Measurements from ENCODE around the gene GLYAT. TPM values are rescaled to one million over a fixed set of nuclear protein-coding genes. Genes with fewer than 3 reads are reported as not detected.

Gene GLYAT
- total RNA-seq, 1 experiment from 2014 or later = not detected

GRCh38 chr11:58676563-58677135, 55.1 kb downstream of the GLYAT start:
- Histone ChIP-seq H3K4me3 (replicated peaks in 1 of 2; ENCODE audit: low read depth in 1 of 2, low read length in 2 of 2) (no peak overlapping the region), H3K27ac (ENCODE audit: low read depth, low read length) (no peak overlapping the region), H3K79me2 (ENCODE audit: insufficient read depth, low read length) (no peaks in the 10 kb centered on the region), H3K9me3 (ENCODE audit: control insufficient read depth in 1 of 2, insufficient read depth in 1 of 2, low read depth in 1 of 2, low read length in 2 of 2) (no peaks in the 10 kb centered on the region), H3K9ac (ENCODE audit: low read length) (no peak overlapping the region), H3K36me3 (ENCODE audit: control insufficient read depth in 1 of 2, insufficient read depth in 2 of 2, low read length in 2 of 2) (no peaks in the 10 kb centered on the region), H3K4me2 (ENCODE audit: low read length) (no peak overlapping the region), H3K27me3 (ENCODE audit: insufficient read depth, low read length) (no peaks in the 10 kb centered on the region), H4K20me1 (ENCODE audit: insufficient read depth) (no peaks in the 10 kb centered on the region), H2AFZ (ENCODE audit: low read depth, low read length, poor library complexity, severe bottlenecking) (no peak overlapping the region), H3K9me2 (ENCODE audit: insufficient read depth) (no peaks in the 10 kb centered on the region), H3K4me1 (ENCODE audit: control insufficient read depth in 1 of 2, insufficient read depth in 2 of 2, low read length in 2 of 2) (no peaks in the 10 kb centered on the region; a peak in 1 of 4 replicates)
- no peak for TF ChIP-seq ATF3 (IDR thresholded peaks at IDR 0.05)
- no peak for TF ChIP-seq MAX (IDR thresholded peaks at IDR 0.05)
- TF ChIP-seq ZFX (IDR thresholded peaks at IDR 0.05) = no peak
- TF ChIP-seq, protein P1, sequence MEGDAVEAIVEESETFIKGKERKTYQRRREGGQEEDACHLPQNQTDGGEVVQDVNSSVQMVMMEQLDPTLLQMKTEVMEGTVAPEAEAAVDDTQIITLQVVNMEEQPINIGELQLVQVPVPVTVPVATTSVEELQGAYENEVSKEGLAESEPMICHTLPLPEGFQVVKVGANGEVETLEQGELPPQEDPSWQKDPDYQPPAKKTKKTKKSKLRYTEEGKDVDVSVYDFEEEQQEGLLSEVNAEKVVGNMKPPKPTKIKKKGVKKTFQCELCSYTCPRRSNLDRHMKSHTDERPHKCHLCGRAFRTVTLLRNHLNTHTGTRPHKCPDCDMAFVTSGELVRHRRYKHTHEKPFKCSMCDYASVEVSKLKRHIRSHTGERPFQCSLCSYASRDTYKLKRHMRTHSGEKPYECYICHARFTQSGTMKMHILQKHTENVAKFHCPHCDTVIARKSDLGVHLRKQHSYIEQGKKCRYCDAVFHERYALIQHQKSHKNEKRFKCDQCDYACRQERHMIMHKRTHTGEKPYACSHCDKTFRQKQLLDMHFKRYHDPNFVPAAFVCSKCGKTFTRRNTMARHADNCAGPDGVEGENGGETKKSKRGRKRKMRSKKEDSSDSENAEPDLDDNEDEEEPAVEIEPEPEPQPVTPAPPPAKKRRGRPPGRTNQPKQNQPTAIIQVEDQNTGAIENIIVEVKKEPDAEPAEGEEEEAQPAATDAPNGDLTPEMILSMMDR (IDR thresholded peaks at IDR 0.05 in 2 of 3, conservative IDR thresholded peaks at IDR 0.05 in 1 of 3; ENCODE audit: borderline replicate concordance in 1 of 3, insufficient read depth in 1 of 3, low read depth in 2 of 3, low read length in 2 of 3) = no peak
- no peak for TF ChIP-seq POLR2A (IDR thresholded peaks at IDR 0.05; ENCODE audit: borderline replicate concordance, extremely low read depth, insufficient read depth, insufficient read length)
- no peak for TF ChIP-seq YY1 (IDR thresholded peaks at IDR 0.05; ENCODE audit: extremely low read depth, insufficient replicate concordance, low read depth, low read length)
- TF ChIP-seq SIN3A (IDR thresholded peaks at IDR 0.05; ENCODE audit: low read depth) = no peak
- TF ChIP-seq FOSL1 (IDR thresholded peaks at IDR 0.05; ENCODE audit: low read depth) = no peak
- TF ChIP-seq TCF7L2 (IDR thresholded peaks at IDR 0.05; ENCODE audit: borderline replicate concordance, extremely low read depth, insufficient read depth, insufficient read length) = no peak
- no peak for TF ChIP-seq SRF (IDR thresholded peaks at IDR 0.05; ENCODE audit: low read depth)
- no peak for TF ChIP-seq RAD21 (IDR thresholded peaks at IDR 0.05; ENCODE audit: low read depth)
- no peak for TF ChIP-seq ZNF274 (IDR thresholded peaks at IDR 0.05; ENCODE audit: low read depth, low read length)
- no peak for TF ChIP-seq CBX3 (IDR thresholded peaks at IDR 0.05; ENCODE audit: low read depth)
- no peak for TF ChIP-seq ZBTB33 (IDR thresholded peaks at IDR 0.05; ENCODE audit: extremely low read depth, insufficient replicate concordance, low read length)
- ChIA-PET POLR2A (no interaction called here), RAD21 (ENCODE audit: low non-redundant PET in 1 of 2, low total read pairs in 2 of 2, uncharacterized antibody in 2 of 2, unreplicated experiment in 2 of 2) (no interaction called here), CTCF (interaction anchor here (0.7 to 0.8 kb wide), 2 partner anchors 14 to 17 kb away, joined by 3 read pairs; no protein-coding TSS in a partner anchor)
- DNase-seq (ENCODE audit: low read depth, low spot score) = no peak
- intact Hi-C loops (cut with micrococcal nuclease) = no loop called here
- ATAC-seq = no peak
- BruUV-seq (replicated peaks) = no TSS peak

Measured in HCT116 (cell line).